Measurements from ENCODE around the gene KCNJ4.

Gene KCNJ4

GRCh38 chr22:38432264-38432663, 22.7 kb downstream of the KCNJ4 start:
- Histone ChIP-seq H2BK15ac (ENCODE audit: low read depth, poor library complexity, severe bottlenecking) (no peak overlapping the region), H3K9me3 (ENCODE audit: control insufficient read depth, low read length) (no peaks in the 10 kb centered on the region), H3K23ac (ENCODE audit: low read length in 2 of 2) (no peak overlapping the region), H3K14ac (ENCODE audit: low read length in 2 of 2) (no peak overlapping the region), H2BK5ac (ENCODE audit: low read depth, low read length, poor library complexity, severe bottlenecking) (no peak overlapping the region), H3K4me1 (ENCODE audit: control insufficient read depth, insufficient read depth, low read depth, low read length) (peaks cover 7% of the 10 kb centered on the region), H3K4me2 (ENCODE audit: low read length, poor library complexity, severe bottlenecking) (no peak overlapping the region), H4K8ac (ENCODE audit: low read length) (no peak overlapping the region), H3K27me3 (ENCODE audit: control insufficient read depth in 1 of 2, insufficient read depth in 1 of 2, low read length in 2 of 2) (peaks cover 6 to 42% of the 10 kb centered on the region in 2 experiments), H3K79me1 (replicated peaks; ENCODE audit: low read length, poor library complexity, severe bottlenecking) (no peaks in the 10 kb centered on the region), H3K36me3 (ENCODE audit: control insufficient read depth in 1 of 2, insufficient read depth in 2 of 2, low read depth in 1 of 2, low read length in 2 of 2) (no peaks in the 10 kb centered on the region), H2BK12ac (ENCODE audit: low read length in 2 of 2) (no peak overlapping the region), H2BK120ac (ENCODE audit: low read depth, low read length) (no peak overlapping the region), H2AK5ac (ENCODE audit: low read length, severe bottlenecking) (no peak overlapping the region), H3K4me3 (ENCODE audit: insufficient read depth in 1 of 2, low read depth in 1 of 2, low read length in 2 of 2) (no peak overlapping the region), H3K4ac (ENCODE audit: low read depth in 1 of 2, low read length in 2 of 2) (no peak overlapping the region), H2AFZ (ENCODE audit: low read depth, low read length) (no peak overlapping the region), H3K18ac (ENCODE audit: low read depth in 1 of 2, low read length in 2 of 2) (no peak overlapping the region), H3K27ac (ENCODE audit: low read length, poor library complexity, severe bottlenecking) (no peak overlapping the region), H4K91ac (ENCODE audit: low read length) (no peak overlapping the region), H3K9ac (ENCODE audit: low read length) (no peak overlapping the region)
- 82% methylated on average over 1 of the region's 1 CpG for WGBS
- DNase-seq = no peak

DNA sequence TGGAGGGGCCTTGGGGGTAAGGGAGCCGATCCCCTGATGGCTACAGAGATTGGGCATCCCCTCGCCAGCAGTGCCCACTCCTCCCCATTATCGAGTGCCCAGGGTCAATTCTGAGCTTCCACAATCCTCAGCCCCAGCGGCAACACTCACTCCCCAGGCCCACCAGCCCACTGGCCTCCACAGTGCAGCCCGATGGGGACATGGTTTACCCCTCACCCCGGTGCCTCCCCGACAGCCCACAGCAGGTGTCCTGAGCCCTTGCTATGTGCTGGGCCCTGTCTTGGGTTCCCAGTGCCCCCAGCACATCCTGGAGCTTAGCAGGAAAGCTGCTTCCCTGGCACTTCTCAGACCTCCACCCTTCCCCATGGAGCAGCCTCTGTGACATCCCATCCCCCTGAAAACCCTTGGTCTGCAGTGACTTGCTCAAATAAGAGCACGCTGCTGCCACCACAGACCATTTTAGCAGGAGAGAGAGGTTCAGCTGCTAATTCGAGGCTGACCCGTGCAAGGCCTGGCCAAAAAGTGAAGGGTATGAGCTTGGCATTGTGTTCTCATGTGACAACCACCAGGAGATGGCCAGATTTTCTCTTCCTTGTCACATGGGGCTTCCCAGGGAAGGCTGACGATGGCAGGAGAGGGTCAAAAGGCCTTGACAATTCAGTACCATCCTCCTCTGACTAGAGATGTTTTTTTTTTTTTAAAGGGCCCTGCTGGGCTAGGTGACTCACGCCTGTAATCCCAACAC, 23.6 kb downstream of the KCNJ4 start:
- Histone ChIP-seq H3K18ac (ENCODE audit: low read depth in 1 of 2, low read length in 2 of 2) (no peak overlapping the region), H2AK5ac (ENCODE audit: low read length, severe bottlenecking) (no peak overlapping the region), H3K27me3 (ENCODE audit: control insufficient read depth in 1 of 2, insufficient read depth in 1 of 2, low read length in 2 of 2) (peaks cover 6 to 39% of the 10 kb centered on the region in 2 experiments), H2AFZ (ENCODE audit: low read depth, low read length) (no peak overlapping the region), H3K4ac (ENCODE audit: low read depth in 1 of 2, low read length in 2 of 2) (no peak overlapping the region), H3K23ac (ENCODE audit: low read length in 2 of 2) (no peak overlapping the region), H3K4me1 (ENCODE audit: control insufficient read depth, insufficient read depth, low read depth, low read length) (peaks cover 7% of the 10 kb centered on the region), H3K27ac (ENCODE audit: low read length, poor library complexity, severe bottlenecking) (no peak overlapping the region), H4K8ac (ENCODE audit: low read length) (no peak overlapping the region), H4K91ac (ENCODE audit: low read length) (no peak overlapping the region), H2BK12ac (ENCODE audit: low read length in 2 of 2) (no peak overlapping the region), H3K9ac (ENCODE audit: low read length) (no peak overlapping the region), H3K4me2 (ENCODE audit: low read length, poor library complexity, severe bottlenecking) (no peak overlapping the region), H3K36me3 (ENCODE audit: control insufficient read depth in 1 of 2, insufficient read depth in 2 of 2, low read depth in 1 of 2, low read length in 2 of 2) (no peaks in the 10 kb centered on the region), H2BK120ac (ENCODE audit: low read depth, low read length) (no peak overlapping the region), H3K79me1 (replicated peaks; ENCODE audit: low read length, poor library complexity, severe bottlenecking) (no peaks in the 10 kb centered on the region), H3K14ac (ENCODE audit: low read length in 2 of 2) (no peak overlapping the region), H2BK15ac (ENCODE audit: low read depth, poor library complexity, severe bottlenecking) (no peak overlapping the region), H3K4me3 (ENCODE audit: insufficient read depth in 1 of 2, low read depth in 1 of 2, low read length in 2 of 2) (no peak overlapping the region), H3K9me3 (ENCODE audit: control insufficient read depth, low read length) (no peaks in the 10 kb centered on the region), H2BK5ac (ENCODE audit: low read depth, low read length, poor library complexity, severe bottlenecking) (no peak overlapping the region)
- DNase-seq = no peak
- WGBS = 83% methylated on average over 12 of the region's 12 CpGs

- Histone ChIP-seq H2BK5ac (ENCODE audit: low read depth, low read length, poor library complexity, severe bottlenecking) (no peak overlapping the region), H2AFZ (ENCODE audit: low read depth, low read length) (peak overlapping the region; percentile 1), H2BK15ac (ENCODE audit: low read depth, poor library complexity, severe bottlenecking) (no peak overlapping the region), H3K27me3 (ENCODE audit: control insufficient read depth in 1 of 2, insufficient read depth in 1 of 2, low read length in 2 of 2) (peaks cover 6 to 29% of the 10 kb centered on the region in 2 experiments), H3K4me2 (ENCODE audit: low read length, poor library complexity, severe bottlenecking) (no peak overlapping the region), H3K4me1 (ENCODE audit: control insufficient read depth, insufficient read depth, low read depth, low read length) (peaks cover 11% of the 10 kb centered on the region), H2AK5ac (ENCODE audit: low read length, severe bottlenecking) (no peak overlapping the region), H3K14ac (ENCODE audit: low read length in 2 of 2) (no peak overlapping the region), H3K79me1 (replicated peaks; ENCODE audit: low read length, poor library complexity, severe bottlenecking) (no peaks in the 10 kb centered on the region), H3K9ac (ENCODE audit: low read length) (no peak overlapping the region), H3K9me3 (ENCODE audit: control insufficient read depth, low read length) (no peaks in the 10 kb centered on the region), H2BK12ac (ENCODE audit: low read length in 2 of 2) (no peak overlapping the region), H4K91ac (ENCODE audit: low read length) (no peak overlapping the region), H4K8ac (ENCODE audit: low read length) (no peak overlapping the region), H3K18ac (ENCODE audit: low read depth in 1 of 2, low read length in 2 of 2) (no peak overlapping the region), H3K4me3 (ENCODE audit: insufficient read depth in 1 of 2, low read depth in 1 of 2, low read length in 2 of 2) (no peak overlapping the region), H3K4ac (ENCODE audit: low read depth in 1 of 2, low read length in 2 of 2) (no peak overlapping the region), H3K36me3 (ENCODE audit: control insufficient read depth in 1 of 2, insufficient read depth in 2 of 2, low read depth in 1 of 2, low read length in 2 of 2) (no peaks in the 10 kb centered on the region), H3K23ac (ENCODE audit: low read length in 2 of 2) (no peak overlapping the region), H2BK120ac (ENCODE audit: low read depth, low read length) (no peak overlapping the region), H3K27ac (ENCODE audit: low read length, poor library complexity, severe bottlenecking) (no peak overlapping the region)
- peak; percentile 69 for DNase-seq
- WGBS = 82% methylated on average over 16 of the region's 16 CpGs
Observed at GRCh38 chr22:38429499-38430068, 25.4 kb downstream of the KCNJ4 start.

DNA sequence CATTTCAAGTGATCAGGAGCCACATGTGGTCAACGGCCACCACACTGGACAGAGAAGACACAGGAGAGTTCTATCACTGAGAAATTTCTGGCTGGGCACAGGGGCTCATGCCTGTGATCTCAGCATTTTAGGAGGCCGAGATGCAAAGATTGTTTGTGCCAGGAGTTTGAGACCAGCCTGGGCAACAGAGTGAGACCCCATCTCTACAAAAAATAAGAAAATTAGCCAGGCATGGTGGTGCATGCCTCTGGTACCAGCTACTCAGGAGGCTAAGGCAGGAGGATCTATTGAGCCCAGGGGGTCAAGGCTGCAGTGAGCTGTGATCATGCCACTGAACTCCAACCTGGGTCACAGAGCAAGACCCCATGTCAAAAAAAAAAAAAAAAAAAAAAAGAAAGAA, 26.3 kb downstream of the KCNJ4 start:
- H3K23ac ChIP-seq (ENCODE audit: low read length in 2 of 2) = no peak overlapping the region
- H4K91ac ChIP-seq (ENCODE audit: low read length) = no peak overlapping the region
- H3K18ac ChIP-seq (ENCODE audit: low read depth in 1 of 2, low read length in 2 of 2) = no peak overlapping the region
- no peak overlapping the region for H2BK120ac ChIP-seq (ENCODE audit: low read depth, low read length)
- 90% methylated on average over 2 of the region's 2 CpGs for WGBS
- no peak overlapping the region for H3K4ac ChIP-seq (ENCODE audit: low read depth in 1 of 2, low read length in 2 of 2)
- peaks cover 15% of the 10 kb centered on the region for H3K4me1 ChIP-seq (ENCODE audit: control insufficient read depth, insufficient read depth, low read depth, low read length)
- no peak overlapping the region for H3K27ac ChIP-seq (ENCODE audit: low read length, poor library complexity, severe bottlenecking)
- no peaks in the 10 kb centered on the region for H3K36me3 ChIP-seq (ENCODE audit: control insufficient read depth in 1 of 2, insufficient read depth in 2 of 2, low read depth in 1 of 2, low read length in 2 of 2)
- no peak for DNase-seq
- H3K79me1 ChIP-seq (replicated peaks; ENCODE audit: low read length, poor library complexity, severe bottlenecking) = no peaks in the 10 kb centered on the region
- no peak overlapping the region for H2BK5ac ChIP-seq (ENCODE audit: low read depth, low read length, poor library complexity, severe bottlenecking)
- H4K8ac ChIP-seq (ENCODE audit: low read length) = no peak overlapping the region
- H2BK12ac ChIP-seq (ENCODE audit: low read length in 2 of 2) = no peak overlapping the region
- no peak overlapping the region for H2AK5ac ChIP-seq (ENCODE audit: low read length, severe bottlenecking)
- no peak overlapping the region for H2BK15ac ChIP-seq (ENCODE audit: low read depth, poor library complexity, severe bottlenecking)
- no peak overlapping the region for H3K9ac ChIP-seq (ENCODE audit: low read length)
- no peak overlapping the region for H3K4me2 ChIP-seq (ENCODE audit: low read length, poor library complexity, severe bottlenecking)
- peaks cover 0 to 22% of the 10 kb centered on the region in 2 experiments for H3K27me3 ChIP-seq (ENCODE audit: control insufficient read depth in 1 of 2, insufficient read depth in 1 of 2, low read length in 2 of 2)
- no peak overlapping the region for H2AFZ ChIP-seq (ENCODE audit: low read depth, low read length)
- no peak overlapping the region for H3K14ac ChIP-seq (ENCODE audit: low read length in 2 of 2)
- no peak overlapping the region for H3K4me3 ChIP-seq (ENCODE audit: insufficient read depth in 1 of 2, low read depth in 1 of 2, low read length in 2 of 2)
- H3K9me3 ChIP-seq (ENCODE audit: control insufficient read depth, low read length) = no peaks in the 10 kb centered on the region
